Prostate gland (tissue), 2 donors: ENCODE measurements around the gene CSNK1E. TPM values are rescaled to one million over a fixed set of nuclear protein-coding genes. Genes with fewer than 3 reads are reported as not detected.

Experiments
- DNase-seq: peaks from one replicate; pipeline ENCODE4 v3.0.0-alpha.2; 2019; ENCODE audit warnings: low spot score
- H3K27ac ChIP-seq, 2 donors: fragments of 200-600 bp; sonication (generic); 2 replicates each; pipeline ENCODE4 v1.5.1; 2017 to 2019
- H3K27me3 ChIP-seq: fragments of 200-600 bp; sonication (generic); replicated peaks from 2 replicates; pipeline ENCODE4 v1.5.1; 2019; ENCODE audit not compliant: insufficient read depth
- H3K36me3 ChIP-seq, 2 donors: fragments of 200-600 bp; sonication (generic); 1 replicate in 1 of 2; 2 replicates in 1 of 2; pipeline versions ENCODE4 v1.5.1 to v1.8.1; 2017 to 2019
- H3K4me1 ChIP-seq: fragments of 200-600 bp; sonication (generic); replicated peaks from 2 replicates; pipeline ENCODE4 v1.5.1; 2019
- H3K4me3 ChIP-seq, 2 donors: fragments of 200-600 bp; sonication (generic); 2 replicates each; pipeline ENCODE4 v1.5.1; 2017 to 2019
- H3K9me3 ChIP-seq: fragments of 200-600 bp; sonication (generic); 2 replicates; pipeline ENCODE4 v1.5.1; 2017
- POLR2A ChIP-seq: fragments of 450-650 bp; IDR thresholded peaks from one replicate; pipeline ENCODE4 v1.6.1; 2016; ENCODE audit warnings: antibody characterized with exemption, mild to moderate bottlenecking
- POLR2AphosphoS5 ChIP-seq: sonication (generic); formaldehyde crosslinking; IDR thresholded peaks from one replicate; pipeline ENCODE4 v1.6.1; 2017; ENCODE audit warnings: antibody characterized with exemption
- WGBS: methylation state at CpG from one replicate; pipeline ENCODE4 v1.1.5; 2018; 5-methylcytosine and 5-hydroxymethylcytosine counted together
- intact Hi-C: fragments of 100-400 bp; cut with DNase I; formaldehyde crosslinking; loops from one replicate; pipeline ENCODE4 v1.14.2; 2022
- total RNA-seq, 2 donors: library from RNA; depleted of rRNA; stranded (reverse); fragments of >200 nt; gene quantifications; one replicate each; pipeline ENCODE4 v1.1.0, GENCODE V29; 2016
- TF ChIP-seq, protein P1 (sequence below), 4 experiments: fragments of 200-600 bp in 2 of 4; fragments of 450-650 bp in 2 of 4; sonication (generic) in 2 of 4; IDR thresholded peaks; 1 replicate in 3 of 4; 2 replicates in 1 of 4; pipeline ENCODE4 v1.5.1; 2016 to 2019; ENCODE audit warnings: antibody characterized with exemption in 4 of 4, mild to moderate bottlenecking in 2 of 4, moderate library complexity in 2 of 4

The CSNK1E gene
- total RNA-seq, 2 donors from 2014 or later, result 82.8 to 190 TPM

DNA sequence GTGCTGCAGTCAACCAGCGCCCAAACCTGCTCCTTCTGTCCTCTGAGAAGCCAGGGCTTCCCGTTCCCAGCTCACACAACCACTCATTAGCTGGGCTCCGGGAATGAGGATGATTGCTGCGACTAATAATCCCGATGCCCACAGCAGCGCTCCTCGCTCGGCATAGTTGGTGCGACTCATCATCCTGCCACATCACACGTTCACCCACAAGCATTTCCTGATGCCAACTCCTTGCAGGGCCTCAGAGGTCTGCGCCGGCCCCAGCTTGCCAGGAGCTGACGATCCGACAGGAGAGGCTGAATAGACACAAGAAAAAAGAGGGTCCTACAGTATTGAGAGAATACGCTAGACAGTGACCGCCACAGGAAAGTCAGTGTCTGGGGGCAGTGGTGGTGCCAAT lies 10.6 kb upstream of the CSNK1E start:
- intact Hi-C loops, result no loop called here

DNA sequence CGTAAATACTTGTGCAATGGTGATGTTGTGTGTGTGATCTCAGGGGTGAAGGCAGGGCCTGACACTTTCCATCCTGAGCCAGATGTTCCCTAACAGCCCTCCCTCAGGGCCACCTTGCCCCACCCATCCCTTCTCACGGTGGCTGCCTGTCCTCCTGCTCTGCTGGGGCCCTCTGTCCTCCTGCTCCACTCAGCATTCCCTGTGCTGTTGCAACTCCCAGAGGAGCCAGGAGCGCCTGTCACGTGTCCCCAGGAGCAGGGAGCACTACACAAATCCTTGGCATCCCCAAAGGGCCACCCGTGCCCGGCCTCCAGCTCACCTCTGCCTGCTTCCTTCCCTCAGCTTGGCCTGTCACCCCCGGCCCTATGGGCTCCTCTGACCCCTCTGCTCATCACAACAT lies 10.2 kb upstream of the CSNK1E start:
- TF ChIP-seq POLR2A (no peak), POLR2AphosphoS5 (no peak)
- TF ChIP-seq, protein P1, sequence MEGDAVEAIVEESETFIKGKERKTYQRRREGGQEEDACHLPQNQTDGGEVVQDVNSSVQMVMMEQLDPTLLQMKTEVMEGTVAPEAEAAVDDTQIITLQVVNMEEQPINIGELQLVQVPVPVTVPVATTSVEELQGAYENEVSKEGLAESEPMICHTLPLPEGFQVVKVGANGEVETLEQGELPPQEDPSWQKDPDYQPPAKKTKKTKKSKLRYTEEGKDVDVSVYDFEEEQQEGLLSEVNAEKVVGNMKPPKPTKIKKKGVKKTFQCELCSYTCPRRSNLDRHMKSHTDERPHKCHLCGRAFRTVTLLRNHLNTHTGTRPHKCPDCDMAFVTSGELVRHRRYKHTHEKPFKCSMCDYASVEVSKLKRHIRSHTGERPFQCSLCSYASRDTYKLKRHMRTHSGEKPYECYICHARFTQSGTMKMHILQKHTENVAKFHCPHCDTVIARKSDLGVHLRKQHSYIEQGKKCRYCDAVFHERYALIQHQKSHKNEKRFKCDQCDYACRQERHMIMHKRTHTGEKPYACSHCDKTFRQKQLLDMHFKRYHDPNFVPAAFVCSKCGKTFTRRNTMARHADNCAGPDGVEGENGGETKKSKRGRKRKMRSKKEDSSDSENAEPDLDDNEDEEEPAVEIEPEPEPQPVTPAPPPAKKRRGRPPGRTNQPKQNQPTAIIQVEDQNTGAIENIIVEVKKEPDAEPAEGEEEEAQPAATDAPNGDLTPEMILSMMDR (IDR thresholded peaks at IDR 0.05), result no peak
- no peaks in the 10 kb centered on the region for H3K4me1 ChIP-seq
- WGBS, result 78% methylated on average over 7 of the region's 7 CpGs
- H3K27ac ChIP-seq, result no peak overlapping the region
- no peaks in the 10 kb centered on the region for H3K36me3 ChIP-seq
- H3K4me3 ChIP-seq, result no peak overlapping the region
- H3K27me3 ChIP-seq, result no peaks in the 10 kb centered on the region
- no peak for DNase-seq
- no peaks in the 10 kb centered on the region for H3K9me3 ChIP-seq
- intact Hi-C loops, result no loop called here

More for the DNA sequence above, 10.6 kb upstream of the CSNK1E start:
- TF ChIP-seq POLR2A (no peak), POLR2AphosphoS5 (no peak)
- TF ChIP-seq, protein P1 (IDR thresholded peaks at IDR 0.05), result no peak
- H3K27ac ChIP-seq, result no peak overlapping the region
- H3K4me1 ChIP-seq, result no peaks in the 10 kb centered on the region
- no peaks in the 10 kb centered on the region for H3K9me3 ChIP-seq
- WGBS, result 64% methylated on average over 16 of the region's 16 CpGs
- no peaks in the 10 kb centered on the region for H3K27me3 ChIP-seq
- H3K36me3 ChIP-seq, result no peaks in the 10 kb centered on the region
- no peak for DNase-seq
- no peak overlapping the region for H3K4me3 ChIP-seq

DNA sequence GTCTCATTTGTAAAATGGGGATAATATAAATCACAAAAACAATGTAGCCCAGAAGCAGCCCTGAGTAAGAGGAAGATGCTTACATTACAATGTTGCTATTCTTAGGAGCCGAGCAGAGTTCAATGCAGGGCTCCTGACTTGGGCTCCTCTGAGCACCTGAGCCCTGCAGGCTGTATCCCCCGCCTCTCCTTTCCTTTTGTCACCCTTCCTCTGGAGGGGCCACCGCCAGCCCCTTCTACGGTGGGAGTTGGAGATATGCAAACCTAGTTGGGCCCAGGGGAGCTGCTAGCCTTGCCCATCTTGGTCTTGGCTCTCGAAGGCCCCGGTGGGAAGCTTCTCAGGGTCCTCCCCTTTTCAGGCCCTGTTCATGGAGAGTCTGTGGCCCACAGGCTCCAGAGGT lies 8.4 kb upstream of the CSNK1E start:
- no peaks in the 10 kb centered on the region for H3K9me3 ChIP-seq
- intact Hi-C loops, result no loop called here
- no peaks in the 10 kb centered on the region for H3K27me3 ChIP-seq
- H3K27ac ChIP-seq, result no peak overlapping the region
- no peak overlapping the region for H3K4me3 ChIP-seq
- no peak for DNase-seq
- TF ChIP-seq POLR2A (no peak), POLR2AphosphoS5 (no peak)
- TF ChIP-seq, protein P1 (IDR thresholded peaks at IDR 0.05), result no peak
- H3K4me1 ChIP-seq, result no peaks in the 10 kb centered on the region
- WGBS, result 81% methylated on average over 6 of the region's 6 CpGs
- H3K36me3 ChIP-seq, result no peaks in the 10 kb centered on the region

DNA sequence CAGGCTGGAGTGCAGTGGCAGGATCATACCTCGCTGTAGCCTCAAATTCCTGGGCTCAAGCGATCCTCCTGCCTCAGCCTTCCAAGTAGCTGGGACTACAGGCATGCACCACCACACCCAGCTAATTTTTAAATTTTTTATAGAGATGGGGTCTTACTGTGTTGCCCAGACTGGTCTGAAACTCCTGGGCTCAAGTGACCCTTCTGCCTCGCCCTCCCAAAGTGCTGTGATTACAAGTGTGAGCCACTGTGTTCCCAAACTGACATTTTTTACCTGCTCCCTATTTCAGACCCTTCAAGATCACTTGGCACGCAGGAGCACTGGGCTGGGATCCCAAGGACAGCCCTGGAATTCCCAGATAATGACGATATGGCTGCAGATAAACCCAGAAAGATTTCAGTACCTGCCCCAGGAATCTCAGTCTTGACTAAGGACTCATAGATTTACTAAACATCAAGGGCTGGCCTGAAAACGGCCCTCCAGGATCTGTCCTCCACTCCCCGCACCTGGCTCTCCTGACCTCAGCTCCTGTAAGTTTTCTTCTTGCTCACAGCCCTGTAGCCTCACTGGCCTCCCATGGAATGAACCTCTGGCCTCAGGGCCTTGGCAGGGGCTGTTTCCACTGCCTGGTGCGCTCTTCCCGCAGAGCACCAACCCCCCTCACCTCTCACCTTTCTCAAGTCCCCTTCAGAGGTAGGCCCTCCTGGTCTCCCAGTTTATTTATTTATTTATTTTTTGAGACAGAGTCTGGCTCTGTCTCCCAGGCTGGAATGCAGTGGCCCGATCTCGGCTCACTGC lies 3.6 kb upstream of the CSNK1E start:
- intact Hi-C loops, result no loop called here
- 91% methylated on average over 11 of the region's 11 CpGs for WGBS
- no peak overlapping the region for H3K27ac ChIP-seq
- H3K36me3 ChIP-seq, result no peaks in the 10 kb centered on the region
- TF ChIP-seq, protein P1 (IDR thresholded peaks at IDR 0.05), result no peak
- no peak for TF ChIP-seq POLR2A
- H3K4me1 ChIP-seq, result peaks cover 9% of the 10 kb centered on the region
- H3K27me3 ChIP-seq, result no peaks in the 10 kb centered on the region
- H3K9me3 ChIP-seq, result no peaks in the 10 kb centered on the region
- DNase-seq, result no peak
- H3K4me3 ChIP-seq, result no peak overlapping the region
